AML-193 (cell line): ENCODE measurements around the gene TCAP.
"Not testable (repeated sequence)": the region's sequence is repeated elsewhere in the genome, so short reads cannot be mapped to it uniquely, and the experiment has no call there.

Experiments
- DNase-seq, 2 experiments: peaks; one replicate each; lab custom pipeline; 2025; lab: John Stamatoyannopoulos, UW

The TCAP gene

DNA sequence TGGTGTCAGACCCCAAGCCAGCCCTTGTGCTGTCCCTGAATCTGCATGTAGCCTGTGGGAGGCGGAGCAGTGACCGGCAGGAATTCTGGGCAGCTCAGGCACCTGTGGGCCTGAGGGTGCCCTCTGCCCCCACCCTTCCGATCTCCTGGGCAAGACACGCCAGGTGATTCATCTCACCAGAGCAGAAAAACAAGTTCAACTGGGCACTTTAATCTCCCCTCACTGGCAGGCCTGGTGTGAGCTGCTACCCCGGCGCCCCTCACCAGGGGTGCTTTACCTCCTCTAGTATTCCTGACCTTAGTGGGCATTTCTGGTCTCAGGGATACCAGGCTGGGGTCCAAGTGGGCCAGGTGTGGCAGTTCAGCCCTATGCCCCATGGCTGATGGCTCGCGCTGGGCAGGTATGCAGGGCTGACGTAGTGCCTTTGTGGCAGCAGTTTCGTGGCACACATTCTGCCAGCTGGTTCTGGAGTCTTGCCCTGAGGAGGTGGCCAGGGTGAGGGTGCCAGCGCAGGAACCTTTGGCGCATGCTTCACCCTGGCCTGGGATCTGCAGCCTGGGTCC is 40.7 kb downstream of the TCAP start:
- DNase-seq, result no peak

- DNase-seq, result no peak
These were observed 41.2 kb downstream of the TCAP start for GRCh38 chr17:39706383-39706782.

GRCh38 chr17:39706921-39707337 is 41.8 kb downstream of the TCAP start:
- DNase-seq, result no peak

DNA sequence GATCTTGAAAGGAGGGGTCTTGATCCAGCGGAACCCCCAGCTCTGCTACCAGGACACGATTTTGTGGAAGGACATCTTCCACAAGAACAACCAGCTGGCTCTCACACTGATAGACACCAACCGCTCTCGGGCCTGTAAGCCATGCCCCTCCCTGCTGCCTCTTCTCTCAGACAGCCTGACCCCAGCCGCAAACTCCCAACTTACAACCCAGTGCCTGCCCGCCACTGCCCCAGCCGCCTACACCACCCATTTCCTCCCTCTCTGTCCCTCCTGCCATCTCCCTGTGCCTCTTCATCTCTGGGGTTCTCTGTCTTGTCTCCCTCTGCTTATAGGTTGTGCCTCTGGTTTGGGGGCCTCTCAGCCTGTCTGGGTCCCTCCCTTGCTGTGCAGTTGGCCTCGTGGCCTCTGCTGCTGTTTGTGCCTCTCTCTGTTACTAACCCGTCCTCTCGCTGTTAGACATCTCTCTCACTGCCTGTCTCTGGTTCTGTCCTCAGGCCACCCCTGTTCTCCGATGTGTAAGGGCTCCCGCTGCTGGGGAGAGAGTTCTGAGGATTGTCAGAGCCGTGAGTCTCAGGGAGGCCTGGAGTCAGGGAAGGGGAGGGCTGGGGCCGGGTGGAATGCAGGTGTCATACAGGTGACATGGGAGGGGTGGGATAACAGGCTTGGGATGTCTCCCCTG is 44.3 kb downstream of the TCAP start:
- no peak for DNase-seq

DNA sequence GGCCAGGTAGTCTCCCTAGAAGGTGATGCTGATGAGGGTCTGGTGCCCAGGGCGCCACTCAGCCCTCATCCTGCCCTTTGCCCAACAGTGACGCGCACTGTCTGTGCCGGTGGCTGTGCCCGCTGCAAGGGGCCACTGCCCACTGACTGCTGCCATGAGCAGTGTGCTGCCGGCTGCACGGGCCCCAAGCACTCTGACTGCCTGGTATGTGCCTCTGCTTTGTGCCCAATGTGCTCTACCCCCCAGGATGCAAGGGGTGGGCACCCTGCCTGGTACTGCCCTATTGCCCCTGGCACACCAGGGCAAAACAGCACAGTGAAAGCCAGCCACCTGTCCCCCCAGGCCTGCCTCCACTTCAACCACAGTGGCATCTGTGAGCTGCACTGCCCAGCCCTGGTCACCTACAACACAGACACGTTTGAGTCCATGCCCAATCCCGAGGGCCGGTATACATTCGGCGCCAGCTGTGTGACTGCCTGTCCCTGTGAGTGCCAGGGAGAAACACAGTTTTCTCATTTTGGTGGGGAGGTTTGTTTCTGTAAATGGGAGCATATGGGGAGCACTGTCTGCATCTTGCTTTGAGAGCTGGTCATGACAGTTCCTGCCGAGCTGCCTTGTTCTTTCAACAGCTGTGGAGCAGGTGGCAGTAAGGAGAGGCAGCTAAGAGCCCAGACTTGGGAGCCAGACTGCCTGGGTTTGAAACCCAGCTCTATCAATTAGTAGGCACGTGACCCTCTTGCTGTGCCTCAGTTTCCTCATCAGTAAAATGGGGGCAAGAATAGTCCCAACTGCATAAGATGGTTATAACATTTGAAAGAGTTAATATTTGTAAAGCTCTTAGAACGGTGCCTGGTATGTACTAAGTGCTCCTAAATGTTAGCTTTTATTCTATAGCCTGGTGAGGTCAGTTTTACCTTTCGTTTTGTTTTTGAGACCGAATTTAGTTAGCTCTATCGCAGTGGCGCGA is 45.1 kb downstream of the TCAP start:
- no peak for DNase-seq

DNA sequence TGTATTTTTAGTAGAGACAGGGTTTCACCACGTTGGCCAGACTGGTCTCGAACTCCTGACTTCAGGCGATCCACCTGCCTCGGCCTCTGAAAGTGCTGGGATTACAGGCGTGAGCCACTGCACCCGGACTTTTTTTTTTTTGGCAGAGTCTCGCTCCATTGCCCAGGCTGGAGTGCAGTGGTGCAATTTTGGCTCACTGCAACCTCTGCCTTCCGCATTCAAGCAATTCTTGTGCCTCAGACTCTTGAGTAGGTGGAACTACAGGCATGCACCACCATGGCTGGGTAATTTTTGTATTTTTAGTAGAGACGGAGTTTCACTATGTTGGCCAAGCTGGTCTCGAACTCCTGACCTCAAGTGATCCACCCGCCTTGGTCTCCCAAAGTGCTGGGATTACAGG is 45.9 kb downstream of the TCAP start:
- DNase-seq, result not testable (repeated sequence)

GRCh38 chr17:39711851-39712250 is 46.7 kb downstream of the TCAP start:
- no peak for DNase-seq

- no peak for DNase-seq
These were observed 49.1 kb downstream of the TCAP start for GRCh38 chr17:39714234-39714633.

DNA sequence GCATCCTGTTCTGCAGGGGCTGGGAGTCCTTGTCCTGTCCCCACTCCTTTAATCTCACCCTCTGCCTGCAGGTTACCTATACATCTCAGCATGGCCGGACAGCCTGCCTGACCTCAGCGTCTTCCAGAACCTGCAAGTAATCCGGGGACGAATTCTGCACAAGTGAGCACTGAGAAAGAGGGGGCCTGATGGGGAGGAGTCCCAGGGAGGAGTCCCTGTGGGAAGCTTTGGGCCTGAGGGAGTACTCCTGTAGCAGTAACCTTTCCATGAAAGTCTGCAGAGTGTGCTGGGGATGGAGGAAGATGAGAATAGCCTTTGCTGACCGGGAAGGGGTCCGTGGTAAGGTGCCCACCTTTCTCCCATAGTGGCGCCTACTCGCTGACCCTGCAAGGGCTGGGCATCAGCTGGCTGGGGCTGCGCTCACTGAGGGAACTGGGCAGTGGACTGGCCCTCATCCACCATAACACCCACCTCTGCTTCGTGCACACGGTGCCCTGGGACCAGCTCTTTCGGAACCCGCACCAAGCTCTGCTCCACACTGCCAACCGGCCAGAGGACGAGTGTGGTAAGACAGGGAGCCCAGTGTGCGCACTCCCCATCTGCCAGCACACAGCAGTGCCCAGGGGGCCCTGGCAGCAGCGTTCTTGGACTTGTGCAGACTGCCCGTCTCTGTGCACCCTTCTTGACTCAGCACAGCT is 50.4 kb downstream of the TCAP start:
- DNase-seq, result no peak
